ENCODE measurements around the gene KCNH1.

Gene KCNH1

DNA sequence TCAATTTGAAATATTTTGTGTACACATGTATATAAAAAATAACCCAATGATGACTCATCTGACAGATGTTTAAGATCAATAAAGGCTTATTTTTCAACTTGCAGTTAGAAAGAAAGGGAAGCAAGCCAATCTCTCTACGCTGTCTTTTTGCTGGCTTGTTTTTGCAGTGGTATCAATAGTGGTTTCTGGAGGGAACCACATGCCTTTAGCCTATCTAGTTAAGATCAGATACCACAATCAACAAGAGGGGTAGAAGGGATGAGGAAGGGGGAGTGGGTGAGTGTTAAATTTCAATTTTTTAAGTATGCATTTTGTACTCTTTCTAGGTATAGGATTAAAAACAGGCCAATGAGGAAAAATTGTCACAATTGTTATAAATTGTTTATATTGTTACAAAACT, 276.2 kb downstream of the KCNH1 start:
- DNase-seq (ENCODE audit: low spot score): no peak

DNA sequence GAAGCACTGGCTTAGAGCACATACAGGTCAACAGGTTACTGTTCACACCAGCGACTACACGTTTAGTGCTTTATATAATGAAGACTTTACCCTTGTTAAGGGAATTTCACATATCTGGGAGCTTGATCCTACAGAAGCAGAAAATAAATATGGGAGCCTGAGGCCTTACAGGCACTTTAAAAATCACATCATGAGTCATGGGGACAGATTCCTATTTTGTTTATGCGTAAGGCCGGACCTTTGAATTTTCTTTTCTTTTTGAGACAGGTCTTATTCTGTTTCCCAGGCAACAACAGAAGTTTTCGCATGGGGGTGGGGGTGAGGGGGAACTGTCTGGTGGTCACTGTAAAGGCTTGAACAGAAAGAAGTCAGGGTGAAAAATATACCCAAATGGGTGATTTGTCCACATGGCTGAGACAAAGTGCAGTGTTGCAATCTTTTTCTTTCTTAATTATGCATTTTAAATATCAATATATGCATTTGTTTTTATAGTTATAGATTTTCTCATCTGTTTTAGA, 276.7 kb downstream of the KCNH1 start:
- DNase-seq (ENCODE audit: low spot score): no peak

DNA sequence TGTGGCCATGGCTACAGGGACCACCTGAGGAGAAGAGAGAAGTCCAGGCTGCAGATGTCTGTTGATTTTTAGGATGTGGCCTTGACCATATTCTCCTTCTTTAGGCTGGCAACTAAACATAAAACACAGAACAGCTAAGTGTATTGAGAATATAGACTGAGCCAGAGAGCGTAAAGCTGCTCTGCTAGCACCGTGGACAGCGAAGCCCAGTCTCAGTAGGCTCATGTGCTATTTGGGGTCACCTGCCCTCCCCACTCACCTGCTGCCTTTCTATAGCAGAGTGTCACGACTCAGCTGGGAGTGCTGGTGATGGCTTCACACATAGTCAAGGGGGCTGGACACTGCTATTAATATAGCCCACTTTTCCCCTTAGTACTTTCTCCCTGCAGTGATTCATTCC, 278.5 kb downstream of the KCNH1 start:
- no peak for DNase-seq (ENCODE audit: low spot score)

DNA sequence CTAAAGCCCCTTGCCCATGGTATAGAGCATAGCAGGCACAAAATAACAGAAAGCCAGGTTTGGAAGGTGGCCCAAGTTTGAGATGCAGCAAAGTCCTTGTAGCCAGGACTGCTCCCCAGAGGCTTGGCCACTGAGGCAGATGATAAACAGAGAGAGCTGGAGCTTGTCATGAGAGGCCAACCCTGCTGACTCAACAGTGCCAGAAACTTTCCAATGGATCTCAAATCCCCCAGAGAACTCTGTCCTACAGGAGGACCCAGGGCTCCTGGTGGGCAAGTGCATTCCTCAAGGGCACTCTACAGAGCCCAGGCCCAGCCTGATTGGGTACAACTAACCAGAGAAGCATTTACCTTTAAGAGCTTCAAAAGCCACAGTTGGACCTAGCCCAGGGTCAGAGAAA, 280.7 kb downstream of the KCNH1 start:
- DNase-seq (ENCODE audit: low spot score): no peak

DNA sequence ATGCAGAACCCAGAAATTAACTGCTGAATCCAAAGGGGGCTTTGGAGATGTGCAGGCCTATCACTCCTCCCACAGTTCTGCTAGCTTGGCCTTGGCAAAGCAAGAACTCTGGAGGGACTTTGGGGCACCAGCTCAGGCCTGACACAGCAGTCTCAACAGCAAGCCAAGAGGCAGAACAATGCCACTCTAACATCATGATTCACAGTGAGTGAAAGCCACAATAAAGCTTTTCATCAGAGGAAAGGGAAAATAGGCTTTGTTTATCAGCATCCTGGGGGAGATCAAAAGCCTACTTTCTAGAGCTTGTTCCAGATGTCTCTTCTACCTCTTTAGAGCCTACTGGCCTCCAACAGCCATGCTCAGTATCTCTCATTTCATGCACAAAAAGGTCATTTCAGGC, 283.4 kb downstream of the KCNH1 start:
- no peak for DNase-seq (ENCODE audit: low spot score)

DNA sequence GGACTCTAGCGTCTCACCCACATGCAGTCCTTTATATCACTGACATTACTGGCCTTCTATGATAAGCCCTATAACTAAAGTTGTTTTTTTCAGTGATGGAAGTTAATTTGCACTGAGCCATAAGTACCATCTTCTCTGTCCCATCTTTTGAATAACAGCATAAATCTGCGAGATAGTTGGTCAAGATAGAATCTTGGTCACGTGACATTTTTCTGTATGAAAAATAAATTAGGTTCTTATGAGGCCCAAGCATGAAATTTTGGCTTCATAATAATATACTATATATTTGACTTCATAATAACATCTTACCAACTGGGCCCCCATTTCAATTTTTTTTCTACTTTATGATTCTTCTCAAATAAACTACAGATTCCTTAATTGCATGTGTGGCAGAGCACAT, 285.5 kb downstream of the KCNH1 start:
- DNase-seq (ENCODE audit: low spot score): no peak

DNA sequence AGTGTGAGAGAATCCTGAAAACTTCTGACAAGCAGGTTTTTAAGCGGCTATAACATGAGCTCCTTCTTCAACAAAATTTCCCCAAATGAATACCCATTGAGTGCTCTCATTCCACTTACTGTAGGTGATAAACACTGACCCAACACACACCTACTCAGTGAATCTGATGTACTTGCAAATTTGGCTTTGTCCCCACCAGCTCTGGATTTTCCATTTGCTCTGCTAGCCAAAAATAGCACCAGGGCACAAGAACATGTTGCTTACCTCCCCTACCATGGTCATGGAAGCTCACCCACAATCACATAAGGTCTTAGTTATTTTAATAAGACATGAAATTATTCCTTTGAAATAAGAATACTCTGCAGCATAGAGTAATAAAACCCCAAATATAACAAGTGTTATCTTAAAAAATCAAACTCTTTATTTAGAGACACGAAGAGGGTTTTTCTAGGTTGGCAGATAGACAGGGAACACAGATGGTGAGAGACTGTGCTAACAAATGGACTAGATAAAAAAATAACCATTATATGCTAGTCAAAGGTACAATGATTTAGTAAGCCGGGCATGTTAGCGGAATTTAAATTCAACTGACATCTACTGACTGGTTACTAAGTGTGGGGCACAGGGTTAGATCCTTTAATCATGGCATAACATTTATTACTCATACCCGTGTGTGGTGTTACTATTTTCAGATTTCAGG, 291.9 kb downstream of the KCNH1 start:
- no peak for DNase-seq (ENCODE audit: low spot score)

DNA sequence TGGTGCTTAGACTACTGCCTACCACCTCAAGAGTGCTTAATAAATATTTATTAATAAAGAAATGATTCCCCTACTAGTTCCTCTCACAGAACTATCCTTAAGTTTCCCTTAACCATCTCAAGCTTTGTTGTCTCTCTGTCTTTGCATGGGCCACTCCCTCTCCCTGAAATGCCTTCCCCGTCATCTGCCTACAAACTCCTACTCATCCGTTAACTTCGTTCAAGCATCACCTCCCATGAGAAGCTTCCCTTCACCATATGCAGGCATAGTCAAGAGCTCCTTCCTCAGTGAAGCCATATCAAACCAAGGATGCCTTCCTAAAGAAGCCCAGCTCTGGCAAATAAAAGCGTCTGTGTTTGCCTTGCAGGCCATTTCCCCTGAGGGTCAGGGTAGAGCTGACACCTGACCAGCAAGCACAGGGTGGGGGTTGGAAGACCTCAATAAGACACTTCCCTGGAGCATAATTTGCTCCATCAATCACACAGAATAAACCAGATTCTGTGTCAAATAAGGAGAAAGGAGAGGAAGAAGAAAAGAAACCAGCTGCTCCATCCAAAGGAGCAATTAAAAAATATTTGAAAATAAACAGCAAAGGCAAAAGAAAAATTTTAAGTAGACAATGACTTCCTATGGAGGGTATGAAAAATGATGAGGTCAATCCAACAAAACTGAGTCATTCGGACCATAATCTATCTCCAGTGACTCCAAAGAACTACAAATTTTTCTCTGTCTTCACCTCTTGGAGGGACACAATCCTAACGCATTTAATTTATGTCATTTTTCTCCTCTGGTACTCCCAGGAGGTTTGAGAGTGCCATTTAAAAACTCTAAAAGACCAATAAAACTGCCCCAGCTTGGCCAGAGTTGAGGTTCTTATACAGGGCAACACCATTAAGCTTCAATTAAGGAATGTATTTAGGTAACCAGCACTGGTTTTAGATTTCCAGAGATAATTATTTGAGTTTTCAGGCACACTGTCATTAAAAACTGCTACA, 303.6 kb downstream of the KCNH1 start:
- DNase-seq (ENCODE audit: low spot score): no peak

DNA sequence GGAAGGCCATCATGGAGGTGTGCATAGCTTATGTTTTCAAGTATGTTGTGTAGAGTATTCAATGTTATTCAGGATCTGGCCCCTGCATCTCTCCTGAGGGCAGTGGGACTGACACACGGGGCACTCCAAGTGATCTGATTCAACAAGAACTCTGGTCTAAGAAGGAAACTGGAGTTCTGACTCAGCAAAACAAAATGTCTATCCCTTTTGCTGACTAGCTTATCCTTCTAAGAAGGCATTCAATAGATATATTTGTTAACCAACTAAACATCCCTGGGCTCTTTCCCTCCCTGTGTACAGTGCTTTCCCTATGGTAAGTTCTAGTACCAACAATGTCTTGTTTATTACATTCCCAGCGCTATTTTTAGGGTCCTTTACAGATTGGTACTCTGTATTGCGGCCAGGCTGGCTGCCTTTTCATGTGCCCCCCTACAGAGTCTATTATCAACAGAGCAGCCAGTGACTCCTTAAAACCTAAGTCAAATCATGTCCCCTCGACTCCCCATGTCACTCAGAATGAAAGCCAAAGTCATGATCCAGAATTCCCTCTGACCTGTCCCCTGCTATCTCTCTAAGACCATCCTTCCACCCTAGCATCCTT, 304.9 kb downstream of the KCNH1 start:
- DNase-seq (ENCODE audit: low spot score): no peak

DNA sequence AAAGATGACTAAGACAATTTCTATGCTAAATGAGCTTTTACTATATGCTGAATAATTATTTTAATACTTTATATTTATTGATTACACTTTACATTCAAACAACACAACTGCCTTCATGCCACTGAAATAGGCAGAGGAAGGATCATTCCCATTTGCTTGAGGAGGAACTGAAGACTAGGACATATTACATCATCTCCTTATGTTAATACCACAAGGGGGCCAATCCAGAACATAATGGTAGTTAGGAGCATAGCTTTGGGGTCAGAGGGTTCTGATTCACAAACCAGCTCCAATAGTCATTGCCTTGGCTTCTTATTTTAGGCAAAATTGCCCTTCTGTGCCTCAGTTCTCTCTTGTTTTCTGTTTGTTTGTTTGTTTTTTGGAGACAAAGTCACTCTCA, 306.5 kb downstream of the KCNH1 start:
- no peak for DNase-seq (ENCODE audit: low spot score)

DNA sequence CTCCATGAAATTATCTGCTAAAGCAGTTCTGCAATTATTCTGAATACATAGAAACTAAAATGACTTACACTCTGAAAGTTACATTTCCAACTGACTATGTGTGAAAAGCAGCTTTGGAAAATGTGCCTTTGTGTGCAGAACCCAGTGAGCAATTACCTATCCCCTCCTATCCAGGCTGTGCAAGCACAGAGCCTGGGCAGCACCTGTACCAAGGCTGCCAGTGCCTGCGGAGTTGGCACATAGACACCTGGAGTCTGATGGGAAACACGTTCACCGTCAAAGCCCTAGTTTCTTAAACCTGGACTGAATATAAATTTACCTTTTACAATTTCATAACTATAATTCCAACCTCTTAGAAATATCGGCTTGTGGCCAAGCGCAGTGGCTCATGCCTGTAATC, 307.3 kb downstream of the KCNH1 start:
- no peak for DNase-seq (ENCODE audit: low spot score)

DNA sequence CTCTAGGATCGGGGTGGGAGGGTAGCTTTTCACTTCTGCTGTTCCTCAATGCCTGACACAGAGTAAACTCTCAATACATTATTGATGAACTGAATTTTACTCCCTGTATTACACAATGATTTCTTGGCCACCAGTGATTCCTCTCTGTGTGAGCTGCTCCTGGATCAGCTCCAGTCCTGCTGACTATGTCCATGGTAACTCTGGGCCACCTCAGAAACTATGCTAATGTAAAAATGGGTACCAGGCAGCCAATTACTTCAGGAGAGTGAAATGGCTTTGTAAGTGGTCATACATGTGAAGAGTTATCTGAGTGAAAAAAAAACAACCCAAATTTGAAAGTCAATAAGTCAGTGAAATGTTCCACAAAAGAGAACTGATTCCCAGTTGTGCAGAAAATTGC, 311.0 kb downstream of the KCNH1 start:
- no peak for DNase-seq (ENCODE audit: low spot score)

DNA sequence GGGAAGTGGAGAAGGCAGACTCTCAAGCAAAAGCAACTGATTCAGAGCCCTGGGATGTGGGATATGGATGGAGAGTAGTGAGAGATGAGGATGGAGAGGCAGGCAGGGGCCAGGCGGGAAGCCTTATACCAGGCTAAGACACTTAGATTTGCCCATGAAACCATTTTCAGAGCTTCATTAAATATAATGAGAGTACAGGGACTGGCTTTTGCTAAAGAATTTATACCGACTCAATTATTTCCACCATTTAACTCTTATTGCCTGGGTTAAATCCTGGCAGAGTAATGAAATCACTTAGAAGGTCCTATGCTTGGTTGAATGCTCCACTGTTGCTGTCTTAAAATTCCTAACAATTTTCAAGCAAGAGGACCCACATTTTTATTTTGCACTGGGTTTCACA, 311.7 kb downstream of the KCNH1 start:
- DNase-seq (ENCODE audit: low spot score): no peak

DNA sequence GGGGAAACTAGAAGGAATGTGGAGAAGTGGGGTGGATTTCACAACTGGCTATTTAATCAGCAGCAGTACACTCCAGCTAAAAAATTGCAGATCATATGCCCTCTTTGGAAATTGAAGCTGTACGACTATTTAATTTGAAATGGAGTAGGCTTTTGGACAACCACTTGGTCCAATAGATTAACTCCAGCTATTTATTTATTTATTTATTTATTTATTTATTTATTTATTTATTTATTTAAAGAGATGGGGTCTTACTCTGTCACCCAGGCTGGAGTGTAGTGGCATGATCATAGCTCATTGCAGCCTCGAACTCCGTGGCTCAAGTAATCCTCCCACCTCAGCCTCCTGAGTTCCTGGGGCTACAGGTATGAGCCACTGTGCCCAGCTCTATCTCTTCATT, 312.3 kb downstream of the KCNH1 start:
- DNase-seq (ENCODE audit: low spot score): no peak

DNA sequence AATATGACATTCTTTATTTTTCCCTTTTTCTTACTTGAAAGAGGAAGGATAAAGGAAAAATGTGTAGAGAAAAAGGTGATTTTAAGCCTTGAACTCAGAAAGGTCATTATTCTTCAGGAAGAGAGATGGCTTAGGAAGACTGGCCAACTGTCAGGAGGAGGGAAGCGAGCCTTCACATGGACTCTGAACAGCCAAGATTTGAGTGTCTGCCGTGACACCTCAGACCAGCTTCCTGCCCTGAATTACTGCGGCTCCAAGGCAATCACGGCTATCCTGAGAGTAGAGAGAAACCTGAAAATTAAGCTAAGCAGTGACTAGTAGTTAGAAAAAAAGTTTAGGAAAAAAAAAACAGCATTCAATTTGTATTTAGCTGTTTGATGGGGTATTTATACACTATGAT, 314.7 kb downstream of the KCNH1 start:
- no peak for DNase-seq (ENCODE audit: low spot score)

DNA sequence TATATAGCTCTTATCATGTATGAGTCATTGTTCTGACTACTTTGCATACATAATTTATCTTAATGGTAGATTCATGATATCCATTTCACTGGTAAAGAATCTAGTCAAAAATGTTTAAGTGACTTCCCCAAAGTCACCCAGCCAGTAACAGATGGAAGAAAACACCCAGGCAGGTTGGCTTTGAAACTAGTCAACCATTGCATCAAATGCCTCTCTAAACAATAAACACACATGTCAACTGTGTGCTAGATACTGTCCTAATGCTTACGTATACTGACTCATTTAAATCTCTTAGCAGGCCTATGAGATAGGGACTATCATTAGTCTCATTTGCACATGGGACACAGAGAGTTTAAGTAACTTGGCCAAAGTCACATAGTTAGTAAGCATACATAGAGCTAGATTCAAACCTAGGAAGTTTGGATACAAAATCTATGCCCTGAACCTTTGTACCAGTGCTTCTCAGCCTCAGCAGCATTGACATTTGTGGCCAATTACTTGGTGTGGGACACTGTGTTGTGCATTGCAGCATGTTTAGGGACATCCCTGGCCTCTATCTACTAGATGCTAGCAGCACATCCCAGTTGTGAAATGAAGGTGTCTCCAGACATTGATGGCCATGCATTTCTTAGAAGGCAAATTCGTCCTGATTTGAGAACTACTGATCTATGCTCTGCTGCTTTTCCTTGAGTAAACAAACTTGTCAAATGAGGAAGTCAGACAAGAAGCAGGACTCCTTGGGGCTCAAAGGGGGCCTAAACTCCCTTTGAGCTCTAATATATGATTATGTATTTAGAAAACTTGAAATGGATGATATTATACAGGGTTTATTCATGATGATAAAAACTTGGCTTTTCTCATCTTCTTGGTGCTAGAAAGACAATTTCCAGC, 316.3 kb downstream of the KCNH1 start:
- DNase-seq (ENCODE audit: low spot score): no peak

DNA sequence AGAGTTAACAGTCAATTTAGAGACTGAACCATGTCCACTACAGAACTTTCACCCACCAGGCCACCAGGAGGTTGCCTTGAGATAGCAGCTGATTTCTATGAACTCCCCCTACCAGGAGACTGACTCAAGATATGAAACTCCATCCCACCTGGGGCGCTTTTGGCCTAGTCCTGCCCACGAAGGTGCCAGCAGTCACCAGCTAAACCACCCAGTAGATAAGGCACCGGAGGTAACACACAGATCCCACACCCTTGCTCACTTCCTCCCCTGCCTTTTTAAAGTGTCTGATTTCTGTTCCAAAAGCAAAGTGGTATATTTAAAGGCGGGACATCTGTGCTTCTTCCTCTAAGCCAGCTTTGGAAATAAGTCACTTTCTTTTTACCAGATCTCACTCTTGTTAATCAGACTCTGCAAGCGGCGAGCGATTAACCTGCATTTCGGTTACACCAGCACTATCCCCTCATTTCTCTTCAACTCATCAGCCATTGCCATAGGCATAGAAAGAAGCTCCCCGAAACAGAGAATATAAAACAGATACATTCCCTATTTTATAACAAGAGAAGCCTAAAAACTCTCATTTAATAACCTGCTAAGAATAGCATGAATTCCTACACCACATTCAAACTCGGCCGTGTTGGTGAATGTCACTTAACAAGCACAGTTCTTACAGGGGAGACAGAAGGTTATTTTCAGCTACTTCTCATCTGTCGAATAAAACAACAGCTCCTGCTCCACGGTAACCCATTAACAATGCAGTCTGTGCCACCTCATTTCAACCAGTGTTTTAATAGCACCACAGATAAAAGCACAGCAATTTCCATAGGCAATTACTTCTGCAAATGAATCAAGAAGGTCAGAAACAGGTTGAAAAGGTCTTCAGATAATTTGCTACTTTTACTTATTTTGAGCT, 318.1 kb downstream of the KCNH1 start:
- no peak for DNase-seq (ENCODE audit: low spot score)

DNA sequence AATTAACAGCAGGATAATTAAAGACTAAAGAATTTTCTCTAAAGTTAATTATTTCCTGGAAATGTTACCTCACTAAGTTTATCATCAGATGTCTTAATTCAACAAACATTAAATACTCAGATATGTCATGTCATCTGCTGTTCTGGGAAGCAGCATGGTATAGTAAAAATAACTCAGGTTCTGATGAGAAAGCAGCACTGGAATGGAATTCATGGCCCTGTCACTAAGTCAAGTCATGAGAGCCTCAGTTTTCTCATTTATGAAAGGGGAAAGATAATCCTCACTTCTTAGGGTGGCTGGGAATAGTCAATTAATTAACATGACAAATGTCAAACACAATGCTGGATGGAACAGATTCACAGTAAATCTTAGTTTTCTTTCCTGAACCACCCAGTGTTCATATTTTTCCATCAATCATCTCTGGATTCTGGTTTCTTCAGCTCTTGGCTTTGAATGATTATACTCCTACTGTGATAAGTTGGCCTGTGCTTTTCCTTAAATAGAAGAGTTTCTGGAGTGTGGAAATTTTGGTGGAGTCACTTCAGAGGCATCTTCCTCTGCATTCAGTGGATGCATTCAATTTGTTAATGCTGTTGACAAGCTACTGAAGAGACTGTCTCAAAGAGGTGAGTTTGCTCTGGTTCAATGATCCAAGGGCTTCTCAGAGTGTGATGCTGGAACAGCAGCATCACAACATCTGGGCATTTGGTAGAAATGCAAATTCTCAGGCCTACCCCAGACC, 319.4 kb downstream of the KCNH1 start:
- no peak for DNase-seq (ENCODE audit: low spot score)

DNA sequence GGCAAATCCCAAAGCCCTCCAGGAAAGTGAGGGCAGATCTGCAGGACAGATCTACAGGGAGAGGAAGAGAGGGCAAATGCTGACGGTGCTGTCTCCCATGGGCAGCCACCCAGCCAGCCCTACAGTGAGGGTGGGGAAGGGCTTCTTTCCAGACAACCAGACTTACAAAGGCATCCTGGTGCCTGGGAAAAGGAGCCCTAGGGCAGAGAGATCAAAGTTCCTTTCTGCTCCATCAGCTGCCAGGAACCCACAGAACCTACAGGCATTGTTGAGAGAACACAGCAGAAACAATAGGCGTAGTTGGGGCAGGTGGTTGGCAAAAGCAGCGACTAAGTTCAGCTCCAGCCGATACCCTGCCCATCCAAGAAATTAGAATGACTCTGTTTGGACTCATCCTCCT, 332.4 kb downstream of the KCNH1 start:
- DNase-seq (ENCODE audit: low spot score): no peak

DNA sequence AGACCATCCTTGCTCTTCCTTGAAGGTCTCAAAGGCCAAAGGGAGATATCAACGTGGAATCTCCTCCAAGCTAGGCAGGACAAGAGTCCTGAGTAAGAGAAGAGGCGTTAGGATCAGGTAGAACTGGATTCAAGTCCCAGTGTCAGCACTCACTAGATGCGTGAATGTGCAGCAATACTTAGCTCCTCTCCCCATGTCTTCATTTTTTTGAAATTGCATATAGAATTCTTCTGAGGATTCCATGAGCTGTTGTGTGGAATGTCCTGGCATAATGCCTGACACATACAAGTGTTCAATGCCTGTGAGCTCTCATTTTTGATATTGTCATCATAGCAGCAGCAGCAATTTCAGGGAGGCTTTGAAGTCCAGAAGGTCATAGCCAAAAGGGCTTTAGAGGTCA, 333.2 kb downstream of the KCNH1 start:
- DNase-seq (ENCODE audit: low spot score): no peak
